ENCODE results near the gene NPAS3.

NPAS3 gene

GRCh38 chr14:32920696-32921276 lies 17.9 kb upstream of the NPAS3 start:
- TF ChIP-seq REST (IDR thresholded peaks at IDR 0.05; ENCODE audit: insufficient read depth in 1 of 2, low read depth in 2 of 2, low read length in 2 of 2), result no peak
- TF ChIP-seq TAF1 (IDR thresholded peaks at IDR 0.05; ENCODE audit: borderline replicate concordance, insufficient read depth, low read length), result no peak
- no peak for TF ChIP-seq FOXP2 (optimal IDR thresholded peaks at IDR 0.05; ENCODE audit: borderline replicate concordance, extremely low read depth, extremely low read length, insufficient read depth)
- no peak for TF ChIP-seq POLR2AphosphoS5 (IDR thresholded peaks at IDR 0.05; ENCODE audit: low read depth, low read length)
- no peak for TF ChIP-seq SIN3A (IDR thresholded peaks at IDR 0.05; ENCODE audit: borderline replicate concordance, insufficient read depth, low read length)

GRCh38 chr14:32925439-32925838 lies 13.2 kb upstream of the NPAS3 start:
- TF ChIP-seq FOXP2 (optimal IDR thresholded peaks at IDR 0.05; ENCODE audit: borderline replicate concordance, extremely low read depth, extremely low read length, insufficient read depth) (no peak), REST (IDR thresholded peaks at IDR 0.05; ENCODE audit: insufficient read depth in 1 of 2, low read depth in 2 of 2, low read length in 2 of 2) (peak; percentile 48 to 56; a peak in 2 of 4 replicates)

GRCh38 chr14:32932302-32932913 lies 6.3 kb upstream of the NPAS3 start:
- TF ChIP-seq TAF1 (IDR thresholded peaks at IDR 0.05; ENCODE audit: borderline replicate concordance, insufficient read depth, low read length), result no peak
- no peak for TF ChIP-seq SIN3A (IDR thresholded peaks at IDR 0.05; ENCODE audit: borderline replicate concordance, insufficient read depth, low read length)
- TF ChIP-seq POLR2AphosphoS5 (IDR thresholded peaks at IDR 0.05; ENCODE audit: low read depth, low read length), result no peak
- no peak for TF ChIP-seq REST (IDR thresholded peaks at IDR 0.05; ENCODE audit: insufficient read depth in 1 of 2, low read depth in 2 of 2, low read length in 2 of 2)
- TF ChIP-seq FOXP2 (optimal IDR thresholded peaks at IDR 0.05; ENCODE audit: borderline replicate concordance, extremely low read depth, extremely low read length, insufficient read depth), result no peak

GRCh38 chr14:32932914-32933628 lies 5.6 kb upstream of the NPAS3 start:
- TF ChIP-seq POLR2AphosphoS5 (IDR thresholded peaks at IDR 0.05; ENCODE audit: low read depth, low read length) (no peak), FOXP2 (optimal IDR thresholded peaks at IDR 0.05; ENCODE audit: borderline replicate concordance, extremely low read depth, extremely low read length, insufficient read depth) (no peak), REST (IDR thresholded peaks at IDR 0.05; ENCODE audit: insufficient read depth in 1 of 2, low read depth in 2 of 2, low read length in 2 of 2) (no peak), TAF1 (IDR thresholded peaks at IDR 0.05; ENCODE audit: borderline replicate concordance, insufficient read depth, low read length) (no peak), SIN3A (IDR thresholded peaks at IDR 0.05; ENCODE audit: borderline replicate concordance, insufficient read depth, low read length) (no peak)

All from PFSK-1 (cell line).